OCI-LY1 (cell line): Measurements from ENCODE around the gene CSRNP2.

Experiments used
- H2AFZ ChIP-seq: fragments of 200-600 bp; sonication (generic), shearing (Covaris generic); 2 replicates; pipeline ENCODE4 v1.6.0; 2014; ENCODE audit warnings: antibody characterized with exemption, mild to moderate bottlenecking, low read length
- H3F3A ChIP-seq: fragments of 200-600 bp; sonication (generic), shearing (Covaris generic); 2 replicates; pipeline ENCODE4 v1.6.0; 2014; ENCODE audit warnings: mild to moderate bottlenecking, antibody characterized with exemption, low read length, moderate library complexity; ENCODE audit not compliant: insufficient read depth
- H3K27ac ChIP-seq: fragments of 200-600 bp; sonication (generic); 2 replicates; pipeline ENCODE4 v1.5.1; 2014; ENCODE audit warnings: low read length, mixed run types, mild to moderate bottlenecking, low read depth; ENCODE audit not compliant: poor library complexity, severe bottlenecking
- H3K27me3 ChIP-seq: fragments of 200-600 bp; sonication (generic); 2 replicates; pipeline ENCODE4 v1.6.0; 2014; ENCODE audit warnings: antibody characterized with exemption, mild to moderate bottlenecking, low read length, moderate library complexity; ENCODE audit not compliant: insufficient read depth
- H3K36me3 ChIP-seq: fragments of 200-600 bp; sonication (generic); 2 replicates; pipeline ENCODE4 v1.6.1; 2014; ENCODE audit warnings: mild to moderate bottlenecking, antibody characterized with exemption, low read length, moderate library complexity, mixed read lengths; ENCODE audit not compliant: insufficient read depth
- H3K4me1 ChIP-seq: fragments of 200-600 bp; sonication (generic); 2 replicates; pipeline ENCODE4 v1.5.1; 2014; ENCODE audit warnings: mild to moderate bottlenecking, low read length, moderate library complexity; ENCODE audit not compliant: insufficient read depth, severe bottlenecking
- H3K4me2 ChIP-seq: fragments of 200-600 bp; sonication (generic), shearing (Covaris generic); 2 replicates; pipeline ENCODE4 v1.6.1; 2014; ENCODE audit warnings: low read length
- H3K4me3 ChIP-seq: fragments of 200-600 bp; sonication (generic); 2 replicates; pipeline ENCODE4 v1.5.1; 2014; ENCODE audit warnings: low read length, low read depth, mild to moderate bottlenecking, mixed read lengths; ENCODE audit not compliant: poor library complexity, severe bottlenecking
- H3K79me2 ChIP-seq: fragments of 200-600 bp; shearing (Covaris generic); 2 replicates; pipeline ENCODE4 v1.6.1; 2016; ENCODE audit warnings: mixed run types, low read length, mixed read lengths; ENCODE audit not compliant: insufficient read depth
- H3K9ac ChIP-seq: fragments of 200-600 bp; sonication (generic), shearing (Covaris generic); 2 replicates; pipeline ENCODE4 v1.6.1; 2014; ENCODE audit warnings: mild to moderate bottlenecking, low read length, mixed read lengths
- H3K9me2 ChIP-seq: fragments of 200-600 bp; sonication (generic), shearing (Covaris generic); 2 replicates; pipeline ENCODE4 v1.6.1; 2014; ENCODE audit warnings: low read depth, mild to moderate bottlenecking, low read length, mixed read lengths
- H3K9me3 ChIP-seq: fragments of 200-600 bp; shearing (Covaris generic); 2 replicates; pipeline ENCODE4 v1.6.1; 2014; ENCODE audit warnings: low read length, mixed read lengths
- H4K20me1 ChIP-seq: fragments of 200-600 bp; sonication (generic), shearing (Covaris generic); 2 replicates; pipeline ENCODE4 v1.6.0; 2016; ENCODE audit warnings: mild to moderate bottlenecking, low read length; ENCODE audit not compliant: insufficient read depth
- CTCF ChIP-seq: fragments of 200-600 bp; sonication (generic), shearing (Covaris generic); IDR thresholded peaks from 2 replicates; pipeline ENCODE4 v1.5.1; 2017; ENCODE audit warnings: mild to moderate bottlenecking, antibody characterized with exemption, low read length, moderate library complexity, mixed read lengths
- EZH2 ChIP-seq: fragments of 200-600 bp; sonication (generic), shearing (Covaris generic); IDR thresholded peaks from 2 replicates; pipeline ENCODE4 v1.8.0; 2017; ENCODE audit warnings: borderline replicate concordance, mixed run types, mild to moderate bottlenecking, antibody characterized with exemption, low read length, moderate library complexity, mixed read lengths

CSRNP2 gene

DNA sequence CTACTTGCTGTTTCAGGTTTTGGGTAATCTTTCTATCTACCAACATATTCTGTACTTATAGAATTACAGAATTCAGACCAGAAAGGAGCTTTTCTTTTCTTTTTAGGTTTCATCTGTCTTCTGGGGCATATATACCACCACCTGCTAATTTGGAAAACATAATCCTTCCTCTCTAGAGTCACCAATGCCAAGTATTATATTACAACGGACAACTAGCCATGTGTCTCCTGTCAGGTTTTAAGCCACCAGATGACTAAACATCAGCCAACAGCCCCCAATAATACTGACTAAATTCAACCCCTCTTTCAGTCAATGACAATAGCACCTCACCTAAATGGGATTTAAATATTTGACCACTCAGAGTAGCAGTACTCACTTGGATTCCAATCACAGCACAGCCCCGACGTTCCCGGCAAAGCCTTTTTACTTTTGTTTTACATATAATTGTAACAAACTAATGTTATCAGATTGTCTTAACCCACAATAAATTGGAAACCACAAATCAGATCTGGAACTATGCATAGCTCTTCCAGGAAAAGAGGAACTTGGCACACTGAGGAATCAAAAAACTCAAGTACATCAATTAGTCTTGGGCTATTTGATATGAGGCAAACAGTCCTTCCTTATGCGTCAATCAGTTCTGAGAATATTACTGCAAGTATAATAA lies 70.7 kb downstream of the CSRNP2 start:
- H3K79me2 ChIP-seq: peaks cover 24% of the 10 kb centered on the region
- TF ChIP-seq EZH2: no peak
- TF ChIP-seq CTCF: no peak
- no peaks in the 10 kb centered on the region for H4K20me1 ChIP-seq

GRCh38 chr12:51011955-51012354 lies 71.4 kb downstream of the CSRNP2 start:
- Histone ChIP-seq H4K20me1 (no peaks in the 10 kb centered on the region), H3K9ac (no peak overlapping the region), H3K79me2 (peaks cover 17% of the 10 kb centered on the region)

More for the DNA sequence above, 70.7 kb downstream of the CSRNP2 start:
- H3K4me1 ChIP-seq: peaks cover 13% of the 10 kb centered on the region
- no peak overlapping the region for H3K4me2 ChIP-seq
- no peaks in the 10 kb centered on the region for H3K9me3 ChIP-seq
- H3F3A ChIP-seq: no peaks in the 10 kb centered on the region
- H3K36me3 ChIP-seq: peaks cover 3% of the 10 kb centered on the region; the same call in 1 of the 2 replicates
- no peaks in the 10 kb centered on the region for H3K27me3 ChIP-seq
- H3K27ac ChIP-seq: no peak overlapping the region
- H3K4me3 ChIP-seq: no peak overlapping the region
- no peaks in the 10 kb centered on the region for H3K9me2 ChIP-seq
- no peak overlapping the region for H3K9ac ChIP-seq
- no peak overlapping the region for H2AFZ ChIP-seq

More at GRCh38 chr12:51011955-51012354, 71.4 kb downstream of the CSRNP2 start:
- no peak for TF ChIP-seq CTCF
- TF ChIP-seq EZH2: no peak
- Histone ChIP-seq H3K4me1 (peaks cover 13% of the 10 kb centered on the region), H3K9me2 (no peaks in the 10 kb centered on the region), H3K9me3 (no peaks in the 10 kb centered on the region), H2AFZ (no peak overlapping the region), H3K36me3 (peaks cover 10% of the 10 kb centered on the region), H3K4me3 (no peak overlapping the region), H3K27ac (no peak overlapping the region), H3F3A (no peaks in the 10 kb centered on the region), H3K27me3 (no peaks in the 10 kb centered on the region), H3K4me2 (no peak overlapping the region)
